T-helper 2 cell treated with Interferon-gamma antibody and Interleukin-4, amounts not matched to agents 100 ng/mL and 5 ng/mL, for 36 hours (primary cell): ENCODE results near the gene TAB3. TPM values are rescaled to one million over a fixed set of nuclear protein-coding genes. Genes with fewer than 3 reads are reported as not detected.

Experiments
- intact Hi-C: fragments of 100-400 bp; cut with micrococcal nuclease; formaldehyde crosslinking; loops from one replicate; pipeline ENCODE4 v1.15.1; 2023
- total RNA-seq: library from RNA; stranded (reverse); gene quantifications from 2 replicates; pipeline ENCODE4 v1.2.3, GENCODE V29; 2022

Gene TAB3
- total RNA-seq, 1 donor from 2014 or later = 19.4 TPM

DNA sequence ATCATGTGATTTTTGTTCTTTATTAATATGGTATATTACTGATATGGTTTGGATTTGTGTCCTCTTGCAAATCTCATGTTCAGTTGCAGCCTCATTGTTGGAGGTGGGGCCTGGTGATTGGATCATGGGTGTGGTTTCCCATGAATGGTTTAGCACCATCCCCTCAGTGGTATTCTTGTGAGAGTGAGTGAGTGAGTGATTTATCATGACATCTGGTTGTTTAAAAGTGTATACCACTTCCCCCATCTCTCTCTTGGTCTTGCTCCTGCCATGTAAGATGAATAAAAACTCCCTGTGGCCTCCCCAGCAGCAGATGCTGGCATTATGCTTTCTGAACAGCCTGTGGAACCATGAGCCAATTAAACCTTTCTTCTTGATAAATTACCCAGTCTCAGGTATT, 111.5 kb downstream of the TAB3 start:
- intact Hi-C loops = no loop called here

Other genes with a start within 250 kb of the TAB3 start
- 31.8 and 38.1 TPM in 2 replicates for gene GK, start 235.8 kb downstream of the TAB3 start, total RNA-seq
- gene FTHL17, start 182.8 kb upstream of the TAB3 start, total RNA-seq = not detected in 2 replicates